CD4-positive, alpha-beta T cell treated with Interleukin-6 for 4 hours (primary cell): ENCODE results near the gene TMEM132C.

Experiments used
- DNase-seq: peaks from one replicate; pipeline ENCODE4 v3.0.0-alpha.2; 2020; ENCODE audit warnings: mixed read lengths

The TMEM132C gene

GRCh38 chr12:128619263-128619662 is 352.3 kb downstream of the TMEM132C start:
- no peak for DNase-seq

- DNase-seq = no peak
These were observed 354.3 kb downstream of the TMEM132C start for GRCh38 chr12:128621304-128621703.

GRCh38 chr12:128623748-128624147 is 356.8 kb downstream of the TMEM132C start:
- no peak for DNase-seq

DNA sequence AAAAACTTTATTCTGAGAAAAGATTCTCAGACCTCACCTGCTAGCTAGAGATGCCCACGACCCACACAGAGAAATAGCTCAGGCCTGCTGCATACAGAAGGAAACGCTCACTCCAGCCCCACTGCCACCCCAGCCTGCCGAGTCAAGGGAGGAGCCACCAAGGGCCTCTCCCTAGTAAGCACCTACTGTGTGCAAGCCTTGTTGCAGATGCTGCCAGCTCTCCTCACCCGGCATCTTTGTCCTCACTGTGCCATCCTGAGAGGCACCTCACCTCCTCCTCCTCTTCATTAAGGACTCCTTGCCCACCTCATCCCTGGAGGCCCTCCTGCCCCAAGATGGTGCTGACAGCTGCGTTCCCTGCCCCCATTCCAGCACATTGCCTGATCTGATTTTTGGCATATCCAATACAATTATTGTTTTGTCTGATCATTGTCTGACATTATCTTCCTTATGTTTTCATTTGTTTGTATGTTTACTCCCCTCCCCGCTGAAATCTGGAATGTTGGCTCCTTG is 359.9 kb downstream of the TMEM132C start:
- no peak for DNase-seq

DNA sequence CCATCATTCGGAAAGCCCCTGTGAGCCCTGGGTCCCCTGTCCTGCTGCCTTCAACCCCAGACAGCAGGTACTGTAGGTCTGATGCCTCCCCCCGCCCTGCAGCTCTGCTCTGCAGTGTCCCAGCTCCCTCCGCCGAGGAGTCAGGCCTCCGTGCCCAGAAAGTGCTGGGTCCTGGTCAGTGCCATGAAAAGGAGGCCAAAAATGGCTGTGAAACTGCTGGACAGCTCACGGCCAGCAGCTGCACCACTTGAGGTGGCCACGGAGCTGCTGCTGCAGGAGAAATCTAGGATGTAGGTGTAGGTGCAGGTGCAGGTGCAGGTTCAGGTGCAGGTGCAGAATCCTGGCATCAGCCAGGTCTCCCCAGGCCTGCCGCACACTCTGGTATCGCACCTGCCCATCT is 360.7 kb downstream of the TMEM132C start:
- DNase-seq = no peak

- DNase-seq = no peak
These were observed 363.0 kb downstream of the TMEM132C start for GRCh38 chr12:128629979-128630378.

GRCh38 chr12:128637642-128638606 is 371.0 kb downstream of the TMEM132C start:
- no peak for DNase-seq

DNA sequence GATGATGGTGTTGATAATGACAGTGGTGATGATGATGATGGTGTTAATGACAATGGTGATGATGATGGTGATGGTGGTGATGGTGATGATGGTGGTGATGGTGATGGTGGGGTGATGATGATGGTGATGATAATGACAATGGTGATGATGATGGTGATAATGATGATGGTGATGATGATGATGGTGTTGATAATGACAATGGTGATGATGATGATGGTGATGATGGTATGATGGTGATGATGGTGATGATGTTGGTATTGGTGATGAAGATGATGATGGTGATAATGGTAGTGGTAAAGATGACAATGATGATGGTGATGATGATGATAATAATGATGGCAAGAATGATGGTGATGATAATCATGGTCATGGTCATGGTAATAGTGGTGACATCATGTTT is 372.1 kb downstream of the TMEM132C start:
- no peak for DNase-seq

GRCh38 chr12:128643155-128643554 is 376.2 kb downstream of the TMEM132C start:
- no peak for DNase-seq

DNA sequence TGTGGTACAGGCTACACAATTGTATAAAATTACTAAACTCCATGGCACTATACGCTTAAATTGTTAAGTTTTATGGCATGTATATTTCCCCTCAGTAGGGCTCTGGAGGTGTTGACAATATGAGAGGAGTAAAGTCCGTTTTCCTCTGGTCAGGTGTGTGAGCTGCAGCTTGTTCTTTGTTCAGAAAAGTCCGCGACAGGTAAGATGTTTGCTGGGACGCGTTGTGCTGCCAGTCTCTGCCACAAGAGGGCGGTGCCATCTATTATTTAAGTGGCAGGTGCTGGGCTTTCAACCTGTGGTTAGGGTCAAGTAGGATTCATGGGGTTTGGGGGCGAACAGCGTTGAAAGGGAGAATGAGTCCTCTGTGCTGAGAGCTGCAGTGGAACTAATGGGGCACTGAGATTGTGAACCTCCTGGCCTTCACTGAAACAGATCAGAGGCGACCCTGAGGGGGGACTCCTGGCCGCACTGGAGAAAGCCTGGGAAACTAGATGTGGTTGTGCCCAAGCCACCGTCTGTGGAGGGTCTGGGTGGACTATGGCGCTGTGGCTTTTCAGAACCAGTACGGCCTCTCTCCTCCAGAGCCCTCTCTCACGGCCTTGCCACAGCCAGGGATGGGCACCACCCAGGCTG is 377.8 kb downstream of the TMEM132C start:
- no peak for DNase-seq

GRCh38 chr12:128649902-128650301 is 382.9 kb downstream of the TMEM132C start:
- no peak for DNase-seq

GRCh38 chr12:128652136-128652751 is 385.3 kb downstream of the TMEM132C start:
- no peak for DNase-seq

DNA sequence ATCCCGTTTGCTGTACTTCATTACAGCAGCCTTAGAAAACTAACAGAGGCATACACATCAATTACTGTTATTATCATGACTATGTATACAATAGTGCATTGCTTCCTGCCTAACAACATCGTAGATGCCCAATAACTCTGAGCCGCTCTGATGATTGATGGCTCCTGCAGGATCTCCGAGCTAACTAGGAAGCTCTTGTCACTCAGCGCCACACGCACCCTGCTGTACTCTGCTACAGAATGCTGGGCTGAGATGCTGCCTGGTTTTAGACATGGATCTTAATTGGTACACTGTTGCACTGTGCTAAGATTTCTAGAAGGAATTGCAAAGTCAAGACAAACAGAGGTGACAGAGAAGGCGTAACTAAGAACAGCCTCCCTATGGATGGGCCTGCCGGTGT is 387.5 kb downstream of the TMEM132C start:
- DNase-seq = no peak

DNA sequence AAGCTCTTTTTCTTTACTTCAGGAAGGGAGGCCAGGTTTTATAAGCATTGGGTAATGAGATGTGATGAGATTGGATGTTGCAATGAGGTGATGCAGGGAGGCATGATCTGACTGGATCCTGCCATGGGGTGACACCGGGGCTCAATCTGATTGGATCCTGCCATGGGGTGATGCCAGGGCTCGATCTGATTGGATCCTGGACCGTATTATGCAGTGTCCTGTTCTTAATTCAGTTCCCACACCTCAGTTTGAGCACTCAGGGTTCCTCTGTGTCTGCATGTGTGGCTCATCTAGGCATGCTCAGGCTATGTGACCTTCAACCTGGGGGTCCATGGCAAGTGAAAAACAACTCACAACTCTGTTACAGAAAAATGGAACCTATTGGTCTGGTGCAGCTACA is 390.4 kb downstream of the TMEM132C start:
- no peak for DNase-seq

GRCh38 chr12:128660532-128661225 is 393.7 kb downstream of the TMEM132C start:
- no peak for DNase-seq

DNA sequence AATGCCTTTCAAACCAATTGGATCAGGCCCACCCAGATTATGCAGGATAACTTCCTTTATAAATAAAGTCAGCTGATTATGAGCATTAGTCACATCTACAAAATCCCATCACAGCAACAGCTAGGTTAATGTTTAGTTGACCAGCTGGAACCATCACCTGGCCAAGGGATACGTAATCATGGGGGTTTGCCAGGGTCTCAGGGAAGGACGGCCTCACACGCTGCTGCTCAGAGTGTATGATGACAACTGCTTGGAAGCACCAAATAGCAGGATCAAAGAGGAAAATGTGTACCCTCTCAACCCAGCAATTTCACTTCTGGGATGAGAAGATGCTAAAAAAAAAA is 394.2 kb downstream of the TMEM132C start:
- no peak for DNase-seq

- DNase-seq = no peak
These were observed 395.1 kb downstream of the TMEM132C start for GRCh38 chr12:128662101-128662500.

DNA sequence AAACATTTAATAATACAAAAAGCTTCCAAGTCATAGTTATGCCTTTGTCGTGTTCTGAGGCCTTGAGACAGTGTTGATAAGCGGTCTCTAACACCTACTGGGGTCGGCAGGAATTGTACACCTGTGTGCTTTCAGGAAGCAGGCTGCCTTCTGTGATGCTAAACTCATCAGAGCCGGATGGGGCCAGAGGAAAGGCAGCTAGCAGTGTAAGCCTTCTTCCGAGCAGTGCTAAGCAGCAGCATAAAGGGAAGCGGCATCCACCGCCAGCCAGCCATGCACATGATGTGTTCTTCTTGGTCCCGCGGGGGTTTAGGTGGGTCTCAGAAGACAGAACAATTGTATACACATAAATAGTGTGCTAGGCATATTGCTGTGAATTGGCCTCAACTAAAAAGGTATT is 397.5 kb downstream of the TMEM132C start:
- DNase-seq = no peak

DNA sequence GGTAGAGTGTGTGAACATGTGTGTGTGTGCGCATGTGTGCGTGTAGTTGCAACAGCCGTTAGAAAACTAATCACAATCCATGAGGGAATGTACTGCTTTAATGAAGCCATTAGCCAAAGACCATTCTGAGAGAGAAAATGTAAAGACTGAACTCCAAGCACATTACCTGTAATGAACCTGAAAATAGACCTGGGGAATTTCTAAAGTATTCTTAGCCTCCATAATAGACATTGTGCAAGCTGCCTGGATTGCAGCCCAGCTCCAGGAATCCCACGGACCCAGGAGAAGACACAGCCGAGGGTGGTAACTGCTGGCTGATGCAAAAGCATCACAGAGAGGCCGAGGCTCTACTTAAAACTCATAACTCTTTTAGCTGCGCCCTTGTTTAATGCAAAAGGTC is 400.2 kb downstream of the TMEM132C start:
- DNase-seq = no peak

DNA sequence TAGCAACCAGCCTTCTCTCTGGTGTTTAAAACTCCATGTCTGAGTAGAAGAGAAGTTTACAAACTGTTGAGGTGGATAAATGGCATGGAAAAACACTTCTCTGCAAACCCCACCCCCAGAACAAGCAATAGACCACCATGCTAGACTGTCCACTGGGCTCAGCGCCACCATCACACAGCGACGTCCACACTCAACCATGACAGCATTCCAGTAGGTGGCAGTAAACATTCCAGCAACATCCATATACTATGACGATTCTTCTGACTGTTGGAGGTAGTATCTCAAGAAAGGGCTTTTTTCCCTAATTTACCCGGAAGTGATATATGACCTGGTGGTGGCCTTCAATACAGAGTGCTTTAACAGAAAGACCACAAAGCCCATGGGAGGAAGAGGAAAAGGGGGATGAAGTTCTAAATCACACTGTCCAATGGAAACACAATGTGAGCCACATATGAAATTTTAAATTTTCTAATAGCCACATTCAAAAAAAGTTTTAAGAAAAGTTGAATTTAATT is 404.6 kb downstream of the TMEM132C start:
- no peak for DNase-seq

- no peak for DNase-seq
These were observed 405.5 kb downstream of the TMEM132C start for GRCh38 chr12:128672428-128672827.

- no peak for DNase-seq
These were observed 405.9 kb downstream of the TMEM132C start for GRCh38 chr12:128672893-128673292.

GRCh38 chr12:128675576-128675975 is 408.6 kb downstream of the TMEM132C start:
- no peak for DNase-seq
